RCC 7860 (cell line): ENCODE measurements around the gene SLC25A25.
"Not testable (repeated sequence)": the region's sequence is repeated elsewhere in the genome, so short reads cannot be mapped to it uniquely, and the experiment has no call there.

Experiments used
- DNase-seq: peaks from one replicate; pipeline ENCODE4 v3.0.0-alpha.2; 2015; ENCODE audit warnings: low spot score
- FAIRE-seq: peaks from 2 replicates; lab custom pipeline; 2012; peaks lifted over from hg19 to GRCh38; lab: Jason Lieb, UNC

Gene SLC25A25

GRCh38 chr9:128071475-128071874 lies 3.4 kb downstream of the SLC25A25 start:
- FAIRE-seq, DNase-seq: not testable (repeated sequence)

DNA sequence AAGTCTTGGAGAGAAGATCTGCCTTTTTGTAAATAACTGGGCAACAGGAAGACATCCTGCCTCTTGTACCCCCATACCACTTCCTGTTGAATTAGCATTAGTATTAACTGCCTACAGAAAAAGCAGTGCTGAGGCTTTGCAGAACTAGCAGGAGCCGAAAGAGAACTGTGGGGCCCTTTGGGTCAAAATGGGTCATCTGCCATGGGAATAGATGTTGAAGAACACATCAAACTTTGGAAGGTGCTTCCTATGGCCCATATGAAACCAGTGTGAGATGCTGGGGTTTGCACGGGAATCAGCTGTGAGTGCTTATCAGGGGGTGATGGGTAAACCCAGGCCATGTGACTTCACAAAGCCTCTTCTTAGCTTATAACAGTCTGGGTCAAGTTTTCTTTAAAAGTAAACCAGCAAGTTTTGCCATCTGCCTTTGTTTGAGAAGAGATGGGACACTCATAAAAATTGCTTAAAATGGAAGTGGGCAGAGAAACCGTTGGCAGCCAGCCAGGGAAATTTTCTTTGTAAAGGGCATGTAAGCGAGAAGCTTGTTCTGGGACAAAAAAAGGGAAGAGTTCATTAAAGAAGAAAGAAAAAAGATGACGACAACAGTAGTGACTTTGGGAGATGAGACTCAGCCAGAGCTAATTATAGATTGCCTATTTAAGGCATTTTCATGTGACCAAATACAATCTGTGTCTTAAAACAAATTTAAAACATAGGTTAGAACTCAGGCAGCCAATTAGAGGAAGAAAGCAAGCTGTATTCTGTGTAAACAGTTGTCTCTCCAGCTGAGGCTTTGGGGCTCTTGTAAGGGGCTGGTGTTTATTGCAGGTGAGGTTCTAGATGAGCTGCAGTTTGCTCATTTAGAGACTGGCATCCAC lies 4.4 kb downstream of the SLC25A25 start:
- DNase-seq (peak; percentile 23), FAIRE-seq (no peak)

- DNase-seq = no peak
- no peak for FAIRE-seq
Measured at GRCh38 chr9:128073253-128073886, 5.3 kb downstream of the SLC25A25 start.

GRCh38 chr9:128077847-128078503 lies 9.9 kb downstream of the SLC25A25 start:
- FAIRE-seq = no peak
- peak; percentile 11 for DNase-seq

DNA sequence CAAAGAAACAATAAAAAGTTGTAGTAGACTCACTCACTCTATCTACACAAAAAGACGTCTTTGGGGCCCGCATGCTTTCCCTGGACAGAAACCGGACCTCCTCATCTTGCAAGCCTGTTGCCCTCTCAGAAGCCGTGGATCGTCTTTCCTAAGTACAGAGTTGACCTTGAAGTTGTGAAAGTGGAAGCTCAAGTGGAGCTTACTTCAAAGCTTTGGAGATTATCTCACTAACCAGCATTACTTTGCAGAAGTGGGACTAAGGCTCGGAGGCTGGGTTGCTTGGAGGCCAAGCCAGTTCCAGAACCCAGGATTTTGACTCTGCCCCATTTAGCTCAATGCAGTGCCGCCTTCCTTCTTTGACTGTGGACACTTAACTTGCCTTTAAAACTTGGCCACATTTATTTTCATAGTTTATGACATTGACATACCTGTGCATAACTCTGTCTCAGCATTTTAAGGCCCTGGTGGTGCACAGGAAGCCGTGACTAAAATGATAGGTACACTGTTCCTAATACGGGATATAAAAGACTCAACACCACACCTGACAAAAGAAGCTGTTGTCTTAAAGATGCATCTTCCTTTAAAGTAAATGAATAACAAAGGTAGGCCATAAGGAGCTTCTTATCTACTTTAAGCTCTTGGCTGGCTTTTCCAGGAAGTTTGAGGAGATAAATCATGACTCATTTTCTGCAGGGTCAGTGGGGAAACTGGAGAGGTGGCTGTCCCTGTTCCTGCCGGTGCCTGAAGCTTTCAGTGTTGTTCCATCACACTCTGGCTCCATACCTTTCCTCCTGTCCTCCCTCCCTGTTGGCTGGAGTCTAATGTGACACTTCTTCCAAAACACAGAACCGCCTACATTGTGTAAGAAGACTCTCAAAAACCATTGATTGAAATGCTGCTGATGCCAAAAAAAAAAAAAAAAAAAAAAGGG lies 10.7 kb downstream of the SLC25A25 start:
- DNase-seq (peak; percentile 74), FAIRE-seq (peak; percentile 86)

DNA sequence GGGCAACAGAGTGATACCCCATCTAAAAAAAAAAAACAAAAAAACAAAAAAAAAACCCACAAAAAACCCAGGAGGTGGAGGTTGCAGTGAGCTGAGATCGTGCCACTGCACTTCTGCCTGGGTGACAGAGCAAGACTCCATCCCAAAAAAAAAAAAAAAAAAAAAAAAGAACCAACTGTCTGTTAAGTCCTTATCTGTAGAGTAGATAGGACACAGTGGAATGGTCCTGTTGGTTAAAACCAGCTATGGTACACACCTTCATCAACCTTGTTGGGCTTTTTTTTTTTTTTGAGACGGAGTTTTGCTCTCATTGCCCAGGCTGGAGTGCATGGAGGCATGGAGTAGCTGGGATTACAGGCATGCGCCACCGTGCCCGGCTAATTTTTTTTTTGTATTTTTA lies 12.2 kb downstream of the SLC25A25 start:
- DNase-seq = no peak
- no peak for FAIRE-seq

GRCh38 chr9:128081056-128081455 lies 13.0 kb downstream of the SLC25A25 start:
- FAIRE-seq = no peak
- no peak for DNase-seq

GRCh38 chr9:128082151-128082550 lies 14.1 kb downstream of the SLC25A25 start:
- FAIRE-seq = no peak
- DNase-seq = no peak

GRCh38 chr9:128084746-128085145 lies 16.7 kb downstream of the SLC25A25 start:
- FAIRE-seq (no peak), DNase-seq (no peak)

GRCh38 chr9:128085943-128086342 lies 17.9 kb downstream of the SLC25A25 start:
- DNase-seq (no peak), FAIRE-seq (no peak)

DNA sequence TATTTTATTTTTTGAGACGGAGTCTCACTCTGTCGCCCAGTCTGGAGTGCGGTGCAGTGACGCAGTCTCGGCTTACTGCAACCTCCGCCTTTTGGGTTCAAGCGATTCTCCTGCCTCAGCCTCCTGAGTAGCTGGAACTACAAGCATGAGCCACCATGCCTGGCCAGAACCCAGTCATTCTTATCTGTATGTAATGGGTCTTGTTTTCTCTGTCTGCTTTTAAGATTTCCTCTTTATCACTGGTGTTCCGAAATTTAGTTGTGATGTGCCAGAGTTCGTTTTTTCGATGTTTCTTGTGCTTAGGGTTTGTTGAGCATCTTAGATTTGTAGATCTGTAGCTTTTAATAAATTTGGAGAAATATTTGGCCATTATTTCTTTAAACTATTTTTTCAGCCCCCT lies 19.2 kb downstream of the SLC25A25 start:
- no peak for FAIRE-seq
- no peak for DNase-seq

- DNase-seq = no peak
- FAIRE-seq = no peak
Measured at GRCh38 chr9:128088253-128088945, 20.4 kb downstream of the SLC25A25 start.

GRCh38 chr9:128089299-128089698 lies 21.3 kb downstream of the SLC25A25 start:
- no peak for FAIRE-seq

DNA sequence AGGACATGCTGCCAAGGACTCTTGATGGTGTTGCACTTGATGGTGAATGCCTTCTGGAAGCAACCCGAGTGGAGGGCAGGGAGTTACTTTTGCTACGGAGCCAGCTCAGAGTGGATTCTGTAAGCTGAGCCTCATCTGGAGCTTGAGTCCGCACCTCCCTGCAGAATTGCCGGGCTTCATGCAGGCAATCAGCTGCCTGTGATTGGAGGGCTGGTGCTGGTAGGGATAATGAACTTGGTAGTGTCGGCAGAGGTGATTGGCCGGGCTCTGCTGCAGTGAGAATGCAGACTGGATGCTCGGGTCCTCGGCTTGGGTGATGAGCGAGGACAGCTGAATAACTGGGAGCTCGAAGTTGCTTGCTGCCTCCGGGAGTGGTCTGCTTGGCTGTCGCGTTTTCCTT lies 23.1 kb downstream of the SLC25A25 start:
- no peak for DNase-seq
- no peak for FAIRE-seq

More at GRCh38 chr9:128089299-128089698, 21.3 kb downstream of the SLC25A25 start:
- DNase-seq = no peak

DNA sequence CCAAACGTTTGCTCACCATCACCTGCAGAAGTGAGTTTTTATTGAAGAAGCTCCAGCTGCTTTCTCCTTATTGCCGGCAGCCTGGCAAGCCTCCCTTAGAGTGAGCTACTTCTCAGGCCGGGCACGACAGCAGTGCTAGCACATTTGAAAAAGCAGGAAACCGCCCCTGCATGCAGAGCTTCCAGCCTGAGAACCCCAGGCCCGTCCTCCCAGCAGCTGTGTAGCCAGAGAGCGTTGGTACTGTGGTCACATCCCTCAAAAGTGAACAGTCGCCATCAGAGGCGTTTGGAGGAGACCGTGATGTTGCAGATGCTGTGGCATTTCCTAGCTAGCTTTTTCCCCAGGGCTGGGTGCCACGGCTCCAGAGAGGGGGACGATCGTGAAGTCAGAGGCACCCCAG lies 23.5 kb downstream of the SLC25A25 start:
- no peak for DNase-seq
- no peak for FAIRE-seq

DNA sequence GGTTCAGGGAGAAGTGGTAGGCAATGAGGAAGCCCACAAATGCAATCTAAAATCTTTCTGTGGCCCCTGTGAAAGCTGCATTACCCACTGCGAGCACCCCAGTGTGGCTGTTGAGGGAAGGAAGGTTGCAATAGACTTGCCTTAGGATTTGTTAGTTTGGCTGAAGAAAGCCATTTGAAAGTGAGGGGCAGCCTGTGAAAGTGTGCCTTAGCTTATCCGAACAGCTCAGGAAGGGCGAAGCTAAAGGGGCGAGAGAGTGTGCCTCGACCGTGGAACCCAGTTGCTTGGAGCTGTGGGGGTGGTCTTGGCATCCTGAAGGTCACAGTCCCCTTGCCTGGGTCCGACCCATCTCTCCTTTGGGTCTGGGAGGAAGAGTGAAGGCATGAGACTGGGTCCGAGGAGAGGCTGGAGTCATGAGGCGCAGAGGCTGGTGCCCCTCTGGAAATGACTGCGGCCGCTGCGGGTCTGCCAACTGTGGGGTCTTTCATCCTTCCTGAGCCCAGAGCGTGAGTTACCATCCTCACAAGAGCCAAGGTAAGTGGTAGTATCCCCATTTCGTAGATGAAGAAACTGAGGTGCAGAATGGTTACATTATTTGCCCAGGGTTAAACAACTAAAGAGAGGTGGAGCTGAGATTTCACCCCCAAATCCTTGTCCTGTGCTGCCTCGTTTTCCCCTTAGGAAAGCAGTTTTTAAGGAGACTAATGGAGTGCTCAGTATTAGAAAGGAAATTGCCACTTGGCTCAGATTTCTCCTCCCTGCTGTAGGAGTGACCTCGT lies 24.4 kb downstream of the SLC25A25 start:
- DNase-seq (no peak), FAIRE-seq (no peak)

- no peak for DNase-seq
- no peak for FAIRE-seq
Measured at GRCh38 chr9:128093011-128093410, 25.0 kb downstream of the SLC25A25 start.

DNA sequence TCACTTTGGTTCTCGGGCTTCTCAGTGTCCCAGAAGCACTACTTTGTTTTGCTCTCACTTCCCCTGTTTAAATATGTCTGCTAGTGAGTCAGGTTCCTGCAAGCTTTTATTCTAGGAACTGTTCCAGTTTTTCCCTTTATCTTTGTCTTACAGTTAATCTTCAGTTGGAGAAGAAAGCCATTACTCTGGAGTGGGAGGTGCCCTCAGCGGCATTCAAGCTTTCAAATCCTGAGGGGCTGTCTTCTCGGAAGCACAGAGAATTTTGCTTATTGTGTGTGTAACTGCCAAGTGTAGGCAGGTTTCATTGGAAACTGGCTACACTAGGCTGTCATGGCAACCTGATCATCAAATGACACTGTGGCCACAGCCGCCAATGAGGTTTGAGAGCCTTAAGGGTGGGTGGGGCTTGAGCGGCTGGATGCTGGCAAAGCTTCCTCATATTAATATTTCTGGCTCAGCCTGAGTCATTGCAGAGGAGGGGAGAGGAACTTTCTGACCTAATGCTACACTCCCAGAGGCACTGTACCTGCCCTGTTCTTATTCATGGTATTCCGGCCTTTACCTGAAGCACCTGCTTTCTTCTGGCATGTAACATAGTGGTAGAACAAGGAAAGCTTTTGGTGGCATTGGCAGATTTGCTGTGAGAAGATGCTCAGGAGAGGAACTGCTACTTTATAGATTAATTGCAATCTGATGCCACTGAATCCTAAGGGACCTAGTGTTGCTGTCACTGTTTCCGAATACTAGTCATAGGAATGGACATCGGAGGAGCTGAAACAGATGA lies 26.3 kb downstream of the SLC25A25 start:
- FAIRE-seq (peak; percentile 77), DNase-seq (peak; percentile 94)
